ENCODE results near the gene TOMM6. TPM values are rescaled to one million over a fixed set of nuclear protein-coding genes. Genes with fewer than 3 reads are reported as not detected.

TOMM6 gene
- polyA plus RNA-seq, 1 of the 3 experiments (the other 2 are of a cell fraction), result 493 TPM

GRCh38 chr6:41798901-41799558 is 11.5 kb downstream of the TOMM6 start:
- H3K9ac ChIP-seq, result no peak overlapping the region
- TF ChIP-seq GATA2 (CRISPR knock-in tag; IDR thresholded peaks at IDR 0.05), result no peak
- TF ChIP-seq TCF12 (IDR thresholded peaks at IDR 0.05), result no peak
- TF ChIP-seq SMC3 (IDR thresholded peaks at IDR 0.05; ENCODE audit: low read depth, low read length), result no peak
- no peak for TF ChIP-seq RAD21 (IDR thresholded peaks at IDR 0.05; ENCODE audit: low read length)
- TF ChIP-seq MEF2A (IDR thresholded peaks at IDR 0.05; ENCODE audit: borderline replicate concordance, low read depth), result no peak
- TF ChIP-seq REST (IDR thresholded peaks at IDR 0.05; ENCODE audit: low read depth, low read length), result no peak
- no peak for TF ChIP-seq FOXJ3 (CRISPR knock-in tag; IDR thresholded peaks at IDR 0.05)
- TF ChIP-seq YY1 (IDR thresholded peaks at IDR 0.05; ENCODE audit: low read depth), result no peak
- TF ChIP-seq, protein P1, sequence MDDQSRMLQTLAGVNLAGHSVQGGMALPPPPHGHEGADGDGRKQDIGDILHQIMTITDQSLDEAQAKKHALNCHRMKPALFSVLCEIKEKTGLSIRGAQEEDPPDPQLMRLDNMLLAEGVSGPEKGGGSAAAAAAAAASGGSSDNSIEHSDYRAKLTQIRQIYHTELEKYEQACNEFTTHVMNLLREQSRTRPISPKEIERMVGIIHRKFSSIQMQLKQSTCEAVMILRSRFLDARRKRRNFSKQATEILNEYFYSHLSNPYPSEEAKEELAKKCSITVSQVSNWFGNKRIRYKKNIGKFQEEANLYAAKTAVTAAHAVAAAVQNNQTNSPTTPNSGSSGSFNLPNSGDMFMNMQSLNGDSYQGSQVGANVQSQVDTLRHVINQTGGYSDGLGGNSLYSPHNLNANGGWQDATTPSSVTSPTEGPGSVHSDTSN (IDR thresholded peaks at IDR 0.05), result no peak
- no peak for TF ChIP-seq IRF3 (IDR thresholded peaks at IDR 0.05; ENCODE audit: low read depth, low read length)
- TF ChIP-seq TAF1 (IDR thresholded peaks at IDR 0.05; ENCODE audit: borderline replicate concordance, low read depth, low read length), result no peak
- TF ChIP-seq EZH2phosphoT487 (IDR thresholded peaks at IDR 0.05; ENCODE audit: borderline replicate concordance, low read depth), result no peak
- TF ChIP-seq RFX5 (IDR thresholded peaks at IDR 0.05; ENCODE audit: low read length), result no peak
- TF ChIP-seq FOXM1 (IDR thresholded peaks at IDR 0.05; ENCODE audit: low read depth), result no peak
- CTCF ChIA-PET, result interaction anchor here (3.6 to 5.8 kb wide), 2 partner anchors 11 to 244 kb away, joined by 41 to 49 read pairs; partner anchors contain the start of gene TOMM6
- H3K27ac ChIP-seq (ENCODE audit: low read depth in 2 of 2, low read length in 1 of 2), result no peak overlapping the region
- H3K9me3 ChIP-seq, result no peaks in the 10 kb centered on the region
- no peak for DNase-seq
- no peak overlapping the region for H3K4me2 ChIP-seq
- H3K79me2 ChIP-seq (ENCODE audit: insufficient read depth), result no peaks in the 10 kb centered on the region
- no peaks in the 10 kb centered on the region for H3K9me2 ChIP-seq
- H3K27me3 ChIP-seq (ENCODE audit: insufficient read depth), result no peaks in the 10 kb centered on the region
- 92% methylated on average over 7 of the region's 7 CpGs for WGBS (ENCODE audit: low lambda C conversion rate)
- no peaks in the 10 kb centered on the region for H3K4me1 ChIP-seq (ENCODE audit: control insufficient read depth in 1 of 2, insufficient read depth in 2 of 2, low read depth in 1 of 2, low read length in 1 of 2)
- POLR2A ChIA-PET, result no interaction called here
- H2AFZ ChIP-seq (ENCODE audit: low read depth), result no peak overlapping the region
- peaks cover 0 to 33% of the 10 kb centered on the region in 2 experiments for H3K36me3 ChIP-seq (replicated peaks in 1 of 2; ENCODE audit: control insufficient read depth in 1 of 2, insufficient read depth in 2 of 2, low read length in 1 of 2)
- H4K20me1 ChIP-seq (ENCODE audit: insufficient read depth), result no peaks in the 10 kb centered on the region
- peaks cover 19% of the 10 kb centered on the region for H3F3A ChIP-seq (replicated peaks; ENCODE audit: insufficient read depth)
- no peak overlapping the region for H3K4me3 ChIP-seq (ENCODE audit: low read depth in 2 of 2, low read length in 1 of 2)

All from SK-N-SH (cell line).